ENCODE measurements around the gene F11R.
"Not testable (repeated sequence)": the region's sequence is repeated elsewhere in the genome, so short reads cannot be mapped to it uniquely, and the experiment has no call there.

Gene F11R

DNA sequence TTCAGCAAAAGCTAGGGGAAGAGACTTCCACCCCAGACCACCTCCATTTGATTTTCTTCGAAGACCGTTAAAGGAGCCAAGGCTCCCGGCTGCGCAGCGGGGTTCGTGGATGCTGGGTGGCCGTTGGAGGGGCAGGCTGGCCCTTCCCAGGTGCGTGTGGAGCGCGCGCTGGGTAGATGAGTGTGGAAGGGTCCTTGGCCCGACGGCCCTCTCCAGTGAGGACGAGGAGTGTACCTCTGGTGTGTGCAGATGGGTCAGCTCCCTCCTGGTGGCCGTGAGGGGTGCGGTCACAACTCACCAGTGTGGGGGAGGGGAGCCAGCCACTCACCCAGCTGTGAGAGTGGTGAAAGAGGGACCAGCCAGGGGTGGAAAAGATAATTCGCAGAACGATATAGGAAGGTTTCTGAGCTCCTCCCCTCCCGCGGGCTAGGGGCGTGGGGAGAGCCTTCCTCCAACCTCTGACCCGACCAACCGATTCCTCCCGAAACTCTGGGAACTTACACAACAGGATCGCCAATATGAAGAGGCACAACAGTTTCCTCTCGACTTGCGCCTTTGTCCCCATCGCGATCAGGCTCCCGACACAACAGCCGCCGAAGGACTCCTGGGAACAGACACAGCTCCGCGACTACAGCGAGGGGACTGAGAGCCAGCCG, at the start of gene F11R:
Gene F11R (minus strand): TSS at position 644 of the 656 bp plus-strand sequence. CDS start 79 bp downstream, at position 565.
- DNase-seq (ENCODE audit: low read depth in 2 of 2) = no peak

DNA sequence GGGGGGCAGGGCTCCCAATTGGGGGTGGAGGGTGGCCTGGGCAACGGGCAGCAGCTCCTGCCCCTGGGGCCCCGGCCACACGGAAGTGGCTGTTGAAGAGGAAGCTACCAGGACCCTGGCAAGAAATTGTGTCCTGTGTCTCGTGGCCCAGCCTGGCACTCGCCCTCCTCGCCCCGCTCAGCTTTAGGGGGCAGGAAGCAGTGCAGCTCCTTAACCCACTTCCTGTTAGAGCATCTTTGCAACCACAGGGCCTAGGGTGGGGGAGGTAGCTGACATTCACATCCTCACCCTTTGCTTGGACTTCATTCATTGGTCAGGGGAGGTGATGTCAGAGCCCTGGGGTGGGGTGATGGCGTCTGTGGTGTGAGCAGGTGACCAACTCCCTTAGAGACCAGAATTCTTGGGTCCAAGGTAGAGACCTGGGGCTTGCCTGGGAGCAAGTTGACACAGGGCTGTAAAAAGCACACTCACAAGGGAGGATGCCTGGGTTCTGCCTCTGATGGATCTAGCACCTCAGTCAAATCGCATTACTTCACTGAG, 48.8 kb upstream of the F11R start, which contains the start of gene ARHGAP30:
Gene ARHGAP30 (minus strand): TSS at position 161 of the 540 bp plus-strand sequence. CDS start 267 bp downstream, outside the sequence.
- peak; percentile 72 for DNase-seq (ENCODE audit: low read depth in 2 of 2)

DNA sequence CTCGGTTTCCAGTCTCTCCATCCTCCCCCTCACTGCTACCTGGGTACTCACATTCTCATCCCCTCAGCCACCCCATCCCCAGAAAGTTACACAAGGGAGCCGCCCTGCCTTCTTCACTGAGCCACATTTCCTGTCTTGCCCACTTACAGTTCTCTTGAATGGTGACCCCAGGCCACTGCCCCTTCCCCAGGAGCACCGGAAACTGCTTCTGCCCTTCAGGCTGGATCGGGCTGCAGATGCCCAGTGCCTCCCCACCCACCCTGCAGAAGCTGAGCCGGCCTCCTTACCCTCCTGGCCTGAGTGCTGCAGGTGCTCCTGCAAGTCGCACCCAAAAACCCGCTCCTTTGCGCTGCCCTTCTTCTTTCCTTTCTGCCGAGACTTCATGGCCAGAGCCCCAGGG, 48.3 kb upstream of the F11R start:
- DNase-seq (ENCODE audit: low read depth in 2 of 2) = no peak

DNA sequence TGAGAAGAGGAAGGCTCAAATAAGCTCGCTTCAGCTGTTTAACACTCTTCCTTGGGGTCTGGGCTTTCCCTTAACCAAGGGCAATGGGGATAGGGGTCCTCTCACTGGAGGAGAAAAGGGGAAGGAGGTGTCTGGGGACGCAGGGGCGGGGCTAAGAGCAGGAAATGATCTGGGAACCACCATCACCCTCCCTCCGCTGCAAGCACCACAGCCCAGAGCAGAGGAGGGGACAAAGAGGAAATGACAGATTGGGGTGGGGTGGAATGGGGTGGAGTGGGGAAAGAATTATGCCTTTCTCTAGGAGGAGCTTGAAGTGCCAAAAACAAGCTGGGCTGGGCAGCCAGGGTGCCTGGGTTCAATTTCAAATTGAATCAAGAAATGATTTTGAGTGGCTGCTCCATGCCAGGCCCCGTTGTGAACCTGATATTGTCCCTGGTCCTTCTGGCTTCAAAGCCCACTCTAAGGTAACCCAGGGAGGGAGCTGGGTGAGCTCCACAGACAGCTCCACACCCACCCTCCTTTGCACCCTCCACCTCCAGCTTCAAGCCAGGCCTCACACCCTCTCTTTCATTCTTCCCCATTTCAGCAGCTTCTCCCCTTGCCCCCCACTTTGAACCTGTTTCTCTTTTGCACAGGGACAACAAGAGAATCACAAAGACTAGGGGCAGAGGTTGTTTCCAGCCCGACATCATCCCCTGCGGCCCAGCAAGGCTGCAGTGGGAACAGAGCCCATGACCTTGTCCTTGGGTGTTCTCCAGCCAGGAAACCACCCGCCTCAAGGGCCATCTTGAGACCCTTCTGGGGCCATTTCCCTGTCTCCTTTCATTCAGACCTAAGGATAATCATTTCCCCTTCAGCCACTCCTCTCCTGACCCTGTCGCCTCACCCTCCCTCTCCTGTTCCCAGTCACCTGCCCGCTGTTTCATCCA, 47.6 kb upstream of the F11R start:
- DNase-seq (ENCODE audit: low read depth in 2 of 2) = peak; percentile 68 to 77

DNA sequence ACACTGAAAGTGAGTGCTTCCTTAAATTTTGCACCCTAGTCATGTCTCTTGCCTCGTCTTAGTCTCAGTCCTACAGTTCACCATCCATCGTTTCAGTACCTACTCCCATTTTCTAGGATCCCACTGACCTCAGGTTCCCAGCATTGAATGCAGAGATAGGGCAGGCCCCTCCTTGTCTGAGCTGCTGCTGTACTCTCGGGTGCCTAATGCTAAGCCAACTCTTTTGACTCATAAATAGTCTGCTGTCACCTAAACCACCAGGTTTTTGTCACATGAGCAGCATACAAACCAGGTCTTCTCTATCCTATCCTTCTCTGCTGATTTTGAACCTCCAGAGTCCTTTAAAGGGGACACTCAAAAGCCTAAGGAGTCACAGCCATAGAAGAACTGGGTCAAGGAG, 45.7 kb upstream of the F11R start:
- no peak for DNase-seq (ENCODE audit: low read depth in 2 of 2)

DNA sequence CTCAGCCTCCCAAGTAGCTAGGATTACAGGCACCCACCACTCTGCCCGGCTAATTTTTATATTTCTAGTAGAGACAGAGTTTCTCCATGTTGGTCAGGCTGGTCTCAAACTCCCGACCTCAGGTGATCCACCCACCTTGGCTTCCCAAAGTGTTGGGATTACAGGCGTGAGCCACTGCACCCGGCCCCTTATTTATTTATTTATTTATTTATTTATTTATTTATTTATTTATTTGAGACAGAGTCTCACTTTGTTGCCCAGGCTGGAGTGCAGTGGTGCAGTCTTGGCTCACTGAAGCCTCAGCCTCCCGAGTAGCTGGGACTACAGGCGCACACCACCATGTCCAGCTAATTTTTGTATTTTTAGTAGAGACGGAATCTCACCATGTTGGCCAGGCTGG, 44.7 kb upstream of the F11R start:
- not testable (repeated sequence) for DNase-seq (ENCODE audit: low read depth in 2 of 2)

DNA sequence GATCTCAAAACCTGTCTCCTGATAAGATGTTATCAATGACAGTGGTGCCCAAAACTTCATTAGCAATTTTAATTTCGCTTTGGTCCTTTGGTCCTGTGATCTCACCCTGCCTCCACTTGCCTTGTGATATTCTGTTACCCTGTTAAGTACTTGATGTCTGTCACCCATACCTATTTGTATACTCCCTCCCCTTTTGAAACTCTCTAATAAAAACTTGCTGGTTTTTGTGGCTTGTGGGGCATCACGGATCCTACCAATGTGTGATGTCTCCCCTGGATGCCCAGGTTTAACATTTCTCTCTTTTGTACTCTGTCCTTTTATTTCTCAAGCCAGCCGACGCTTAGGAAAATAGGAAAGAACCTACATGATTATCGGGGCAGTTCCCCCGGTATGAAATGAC, 43.0 kb upstream of the F11R start:
- DNase-seq (ENCODE audit: low read depth in 2 of 2) = not testable (repeated sequence)

DNA sequence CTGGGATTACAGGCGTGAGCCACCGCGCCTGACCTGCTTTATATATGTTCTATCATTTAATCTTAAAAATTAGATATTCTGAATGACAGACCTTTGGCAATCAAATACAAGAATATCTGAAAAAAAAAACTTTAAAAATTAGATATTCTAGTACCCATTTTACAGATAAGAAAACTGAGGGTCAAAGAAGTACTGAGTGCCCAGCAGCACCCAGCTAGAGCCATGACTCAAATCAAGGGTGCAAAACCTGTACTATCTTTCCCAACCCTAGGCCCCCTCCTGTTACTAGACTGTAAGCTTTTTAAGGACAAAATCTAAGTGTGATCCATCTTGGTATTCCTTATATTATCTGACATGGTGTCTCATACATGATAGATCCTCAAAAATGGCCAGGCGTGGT, 40.5 kb upstream of the F11R start:
- DNase-seq (ENCODE audit: low read depth in 2 of 2) = no peak

DNA sequence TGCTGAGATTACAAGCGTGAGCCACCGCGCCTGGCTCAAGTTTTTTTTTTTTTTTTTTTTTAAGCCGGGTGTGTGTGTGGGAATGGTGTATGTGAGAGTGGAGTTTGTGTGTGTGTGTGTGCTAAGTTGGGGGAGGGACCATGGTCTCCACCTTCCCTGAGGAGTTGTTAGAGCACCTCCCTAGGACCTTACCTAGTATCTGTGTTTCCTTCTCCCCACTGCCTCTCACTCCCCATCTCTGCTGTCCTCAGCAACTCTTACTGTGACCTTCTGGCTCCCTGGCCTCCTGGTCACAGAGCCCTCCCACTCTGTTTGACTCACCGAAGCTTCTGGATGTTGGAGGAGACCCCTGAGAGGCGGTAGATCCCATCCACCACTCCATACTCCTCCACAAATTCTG, 38.3 kb upstream of the F11R start:
- no peak for DNase-seq (ENCODE audit: low read depth in 2 of 2)

DNA sequence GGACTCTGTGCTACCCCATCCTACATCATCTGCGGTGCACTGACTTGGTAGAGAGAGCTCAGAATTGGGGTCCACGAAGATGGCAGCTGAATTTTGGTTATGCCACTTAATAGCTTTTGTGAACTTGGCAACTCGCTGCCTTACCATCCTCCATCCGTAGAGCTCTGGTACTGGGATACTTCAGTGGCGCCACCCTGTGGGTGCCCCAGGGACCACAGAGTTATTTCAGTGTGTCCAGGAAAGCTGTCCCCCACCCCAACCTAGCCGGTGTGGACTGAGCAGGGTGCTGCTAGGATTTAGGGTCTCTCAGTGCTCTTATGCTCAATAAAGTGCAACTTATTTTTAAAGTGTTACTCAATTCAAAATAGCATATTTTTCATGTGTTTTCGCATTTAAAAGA, 33.9 kb upstream of the F11R start:
- no peak for DNase-seq (ENCODE audit: low read depth in 2 of 2)

DNA sequence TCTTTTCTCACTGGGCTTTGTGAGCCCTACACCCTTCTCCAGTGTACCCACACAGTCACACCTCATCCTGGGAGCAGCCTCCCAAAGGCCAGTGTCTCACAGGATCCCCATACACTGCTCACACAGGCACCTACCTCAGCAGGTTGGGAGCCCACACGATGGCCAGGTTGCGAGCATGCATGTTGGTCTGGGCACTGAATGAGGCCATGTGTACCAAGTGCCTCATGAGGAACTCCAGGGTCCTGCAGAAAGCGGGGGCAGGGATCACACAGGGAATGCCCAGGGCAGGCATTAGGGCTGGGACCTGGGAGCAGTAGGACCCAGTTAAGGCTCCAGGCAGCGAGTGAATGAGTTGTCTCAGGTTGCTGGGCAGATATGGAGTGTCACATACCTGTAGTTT, 33.3 kb upstream of the F11R start:
- no peak for DNase-seq (ENCODE audit: low read depth in 2 of 2)

DNA sequence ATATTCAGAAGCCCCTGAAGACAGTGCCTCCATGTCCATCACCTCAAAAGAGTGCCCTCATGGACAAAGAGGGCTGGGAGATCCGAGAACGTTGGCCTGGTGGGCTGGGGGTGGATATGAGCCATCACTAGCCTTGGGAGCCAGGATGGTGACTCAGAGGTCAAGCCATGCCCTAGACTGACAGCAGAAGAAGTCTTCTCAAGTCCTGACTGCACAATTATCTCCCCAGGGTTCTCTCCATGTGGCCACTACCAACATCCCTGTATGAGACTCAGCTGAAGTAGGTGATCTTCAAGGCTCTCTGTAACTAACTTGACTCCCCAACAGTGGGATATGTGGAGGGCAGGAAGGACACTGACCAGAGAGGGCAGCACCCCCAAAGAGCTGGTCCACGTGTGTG, 31.9 kb upstream of the F11R start:
- no peak for DNase-seq (ENCODE audit: low read depth in 2 of 2)

DNA sequence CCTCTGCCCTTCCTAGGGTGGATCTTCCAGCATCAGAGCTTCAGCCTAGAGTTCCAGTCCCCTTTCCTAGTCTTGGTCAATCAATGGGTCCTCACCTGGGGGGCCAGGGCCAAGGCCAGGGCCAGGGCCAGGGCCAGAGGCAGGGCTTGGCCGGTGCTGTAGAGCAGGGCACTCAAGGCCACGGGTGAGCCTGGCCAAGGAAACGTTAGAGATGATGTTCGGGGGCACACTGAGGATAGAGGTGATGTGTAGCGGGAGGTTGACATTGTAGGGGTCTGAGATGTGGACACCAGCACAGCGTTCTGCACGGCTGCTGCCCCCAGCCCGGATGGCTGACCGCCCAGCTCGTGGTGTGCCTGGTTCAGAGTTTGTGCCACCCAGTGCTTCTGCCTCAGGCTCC, 30.3 kb upstream of the F11R start:
- DNase-seq (ENCODE audit: low read depth in 2 of 2) = no peak

DNA sequence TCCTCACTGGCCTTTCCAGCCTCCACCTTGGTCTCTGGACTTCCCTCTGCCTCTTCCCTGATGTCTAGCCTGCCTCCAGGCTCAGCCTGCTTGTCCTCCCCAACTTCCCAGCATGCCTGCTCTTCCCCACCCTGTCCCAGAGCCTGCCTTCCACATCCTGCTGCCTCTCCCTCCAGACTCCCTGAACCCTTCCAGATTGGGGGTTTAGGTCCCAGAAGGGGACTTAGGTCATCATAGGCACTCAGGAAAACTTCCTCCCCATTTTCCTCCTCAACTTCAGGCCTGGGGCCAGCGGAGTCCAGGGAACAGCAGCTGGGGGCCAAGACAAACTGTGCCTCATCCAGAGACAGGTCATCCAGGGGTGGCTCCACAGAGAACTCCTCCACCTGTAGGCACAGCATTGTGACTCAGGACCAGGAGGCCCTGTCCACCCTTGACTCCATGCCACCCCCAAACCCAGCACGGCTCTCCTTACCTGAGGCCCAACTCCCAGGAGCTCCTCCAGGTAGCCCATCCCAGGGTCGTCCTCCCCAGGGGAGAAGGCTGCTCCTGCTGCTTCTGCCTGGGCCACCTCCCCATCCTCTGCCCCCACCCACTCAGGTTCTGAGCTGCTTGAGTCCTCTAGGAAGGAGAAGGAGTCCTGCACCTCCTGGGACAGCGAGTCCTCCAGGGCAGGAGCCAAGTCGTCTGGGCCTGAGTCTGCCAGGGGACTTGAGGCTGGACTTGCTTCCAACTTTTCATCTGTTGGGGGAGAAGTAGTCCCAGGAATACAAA, 28.2 kb upstream of the F11R start:
- DNase-seq (ENCODE audit: low read depth in 2 of 2) = no peak

DNA sequence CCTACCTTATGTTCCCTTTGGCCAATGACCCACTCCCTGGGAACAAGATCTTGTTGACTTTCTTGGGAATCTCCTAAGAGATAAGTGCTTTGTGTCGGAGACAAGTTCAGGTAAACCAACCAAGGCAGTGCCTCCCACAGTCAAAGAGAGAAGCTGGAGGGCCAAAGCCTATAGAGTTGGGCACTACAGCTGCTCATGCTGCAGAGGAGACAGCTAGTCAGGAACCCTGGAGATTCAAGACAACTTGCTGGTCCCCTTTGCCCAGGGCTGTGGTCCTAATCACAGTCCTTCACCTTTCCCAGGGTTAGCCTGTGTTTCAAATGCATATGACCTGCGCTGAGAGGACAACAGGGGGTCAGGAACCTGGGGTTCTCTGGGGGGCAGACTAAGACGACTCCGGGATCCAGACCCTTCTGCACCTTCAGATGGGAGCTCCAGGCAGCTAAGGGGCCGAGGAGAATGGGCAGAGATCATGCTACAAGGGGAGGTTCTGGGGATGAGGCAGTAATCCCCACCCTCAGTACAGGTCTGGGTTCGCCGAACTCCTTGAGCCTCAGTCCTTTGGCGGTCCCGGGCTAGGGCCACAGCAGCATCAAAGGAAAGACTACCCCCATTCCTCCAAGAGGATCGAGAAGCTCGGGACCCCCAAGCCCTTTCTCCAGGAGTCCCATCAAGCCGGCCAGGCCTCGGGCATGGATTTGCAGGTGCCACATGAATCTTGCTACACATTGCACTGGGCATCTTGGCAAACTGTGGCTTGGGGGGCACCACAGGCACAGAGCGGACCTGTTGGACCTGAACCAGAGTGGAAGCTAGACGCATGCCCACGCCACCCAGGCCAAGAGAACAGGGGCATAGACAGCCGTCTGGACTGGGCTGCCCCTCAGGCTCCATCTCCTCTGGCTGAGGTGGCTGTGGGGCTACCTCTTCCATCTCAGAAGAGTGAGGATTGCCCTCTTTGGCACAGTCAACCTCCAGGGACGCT, 26.8 kb upstream of the F11R start:
- no peak for DNase-seq (ENCODE audit: low read depth in 2 of 2)

DNA sequence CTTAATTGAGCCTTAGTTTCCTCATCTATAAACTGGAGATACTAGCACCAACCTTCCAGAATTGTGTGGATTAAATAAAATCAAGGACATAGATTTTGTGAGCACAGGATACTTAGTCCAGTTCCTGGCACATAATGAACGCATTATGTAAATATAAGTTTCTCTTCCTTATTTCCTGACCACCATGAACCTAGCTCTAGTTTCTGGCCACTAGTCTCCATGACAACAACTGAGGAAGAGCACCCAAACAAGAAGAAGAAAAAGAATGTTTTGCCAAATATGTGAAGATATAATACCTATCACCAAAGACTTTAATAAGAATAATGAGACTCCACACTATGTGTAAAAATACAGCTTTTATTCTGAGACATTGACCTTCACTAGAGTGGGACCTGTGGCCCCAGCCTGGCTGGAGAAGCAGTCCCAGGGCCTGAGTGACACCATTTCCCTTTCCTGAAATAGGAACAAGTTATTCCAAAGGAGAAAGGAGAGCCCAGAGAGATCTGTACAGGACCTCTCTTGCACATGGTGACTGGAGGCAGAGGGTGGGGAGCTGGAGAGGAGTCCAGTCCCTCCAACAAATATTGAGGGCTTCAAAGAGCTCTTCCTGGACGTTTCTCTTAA, 25.8 kb upstream of the F11R start:
- no peak for DNase-seq (ENCODE audit: low read depth in 2 of 2)

DNA sequence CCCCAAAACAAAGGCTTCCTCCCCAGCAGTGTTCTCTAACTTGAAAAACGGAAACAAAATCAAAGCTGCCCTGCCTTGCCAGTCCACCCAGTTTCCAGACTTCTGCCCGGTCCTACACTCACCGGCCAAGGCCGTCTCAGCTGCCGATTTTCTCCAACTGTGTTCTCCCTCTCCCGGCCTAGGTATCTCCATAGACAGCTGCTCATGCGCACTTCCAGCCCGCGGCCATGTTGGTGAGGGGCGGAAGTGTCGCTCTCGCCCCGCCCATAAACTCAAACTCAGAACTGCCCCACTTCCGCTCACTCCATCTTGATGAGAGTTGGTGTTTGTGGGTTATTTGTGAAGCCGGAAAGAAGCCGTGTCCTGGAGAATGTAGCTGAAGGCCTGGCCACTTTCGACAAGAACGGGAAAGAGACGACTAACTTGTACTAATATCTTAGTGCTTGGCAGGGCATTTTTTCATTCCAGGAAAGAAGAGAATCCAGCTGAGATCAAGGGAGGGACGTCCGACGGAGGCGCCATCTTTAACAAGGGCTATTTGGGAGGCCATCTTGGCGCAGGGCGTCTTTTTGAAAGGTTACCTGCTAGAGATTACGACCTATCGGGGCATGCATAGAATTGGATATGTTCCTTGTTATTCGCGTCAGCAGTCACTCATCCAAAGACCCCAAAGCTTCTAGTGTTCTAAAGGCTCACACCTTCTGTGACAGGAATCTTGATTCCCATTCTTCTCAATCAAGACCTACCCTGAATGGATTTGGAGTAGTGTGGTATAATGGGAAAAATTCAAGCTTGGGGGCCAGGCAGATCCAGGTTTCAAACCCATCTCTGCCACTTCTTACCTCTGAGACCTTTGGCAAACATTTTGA, 25.0 kb upstream of the F11R start, which contains the start of gene USF1:
Gene USF1 (minus strand): TSS at position 242 of the 869 bp plus-strand sequence. CDS start 2,702 bp downstream, outside the sequence.
- DNase-seq (ENCODE audit: low read depth in 2 of 2) = peak; percentile 79 to 89

DNA sequence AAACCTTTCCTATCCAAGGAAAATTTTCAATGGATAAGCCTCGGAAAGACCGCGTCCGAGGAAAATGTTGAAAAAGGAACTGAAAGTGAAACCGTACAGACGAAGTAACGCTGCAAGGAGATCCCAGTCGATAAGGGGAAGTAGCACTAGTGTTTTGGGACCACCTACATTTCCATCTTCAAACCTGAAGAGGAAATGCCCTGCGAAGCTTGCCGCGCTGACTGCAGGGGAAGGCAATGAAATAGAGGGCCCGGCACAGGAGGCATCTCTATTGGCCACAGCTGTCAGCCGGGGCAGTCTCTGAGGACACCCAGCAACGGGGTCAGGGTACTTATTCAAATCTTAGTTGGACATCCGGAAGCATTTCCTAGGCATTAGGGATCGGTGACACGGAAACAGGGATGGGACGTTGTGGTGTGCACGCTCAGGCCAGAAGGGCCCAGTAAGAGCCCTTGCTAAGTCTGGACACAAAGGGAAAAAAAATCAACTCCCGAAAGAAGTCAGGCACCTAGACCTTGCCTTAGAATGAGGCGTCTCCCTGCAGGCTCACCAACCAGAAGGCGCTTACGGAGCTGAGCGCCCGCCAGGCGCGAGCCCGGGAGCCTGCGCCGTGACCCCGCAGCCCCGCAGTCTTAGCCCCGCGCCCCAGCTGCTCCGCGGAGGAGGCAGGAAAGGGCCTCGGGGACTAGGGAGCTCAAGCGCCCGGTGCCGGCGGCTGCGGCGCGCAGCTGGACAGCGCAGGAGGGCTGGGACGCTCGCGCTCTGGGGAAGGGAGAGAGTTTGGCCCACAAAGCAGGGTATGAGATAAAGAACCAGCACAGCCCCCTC, 24.2 kb upstream of the F11R start:
- peak in 1 of 2 donors; percentile 54 for DNase-seq (ENCODE audit: low read depth in 2 of 2)

Measured in stimulated activated CD8-positive, alpha-beta memory T cell treated with anti-CD3 and anti-CD28 coated beads, Interleukin-2, amount 100 ng/mL, for 48 hours (primary cell).